Neural cell (in vitro differentiated cells): ENCODE results near the gene AFAP1L1. TPM values are rescaled to one million over a fixed set of nuclear protein-coding genes. Genes with fewer than 3 reads are reported as not detected.

ENCODE experiments used
- H2AFZ ChIP-seq: fragments of 200-600, 300-800 bp; sonication (generic), shearing (Covaris generic); 2 replicates; pipeline ENCODE4 v1.6.0; 2014; ENCODE audit warnings: low read depth, mild to moderate bottlenecking, antibody characterized with exemption, low read length, moderate library complexity
- H3F3A ChIP-seq: fragments of 200-600 bp; shearing (Covaris generic); 2 replicates; pipeline ENCODE4 v1.6.1; 2016; ENCODE audit warnings: mild to moderate bottlenecking, moderate library complexity, mixed read lengths, antibody characterized with exemption, low read length; ENCODE audit not compliant: insufficient read depth, poor library complexity, severe bottlenecking
- H3K27ac ChIP-seq: fragments of 200-600, 300-800 bp; sonication (generic), shearing (Covaris generic); 2 replicates; pipeline ENCODE4 v1.5.1; 2014; ENCODE audit warnings: mild to moderate bottlenecking, low read length, moderate library complexity
- H3K27me3 ChIP-seq: fragments of 300-800, 200-600 bp; sonication (generic), shearing (Covaris generic); 2 replicates; pipeline ENCODE4 v1.6.0; 2014; ENCODE audit warnings: mild to moderate bottlenecking, low read depth, low read length, moderate library complexity; ENCODE audit not compliant: insufficient read depth
- H3K36me3 ChIP-seq: fragments of 300-800, 200-600 bp; sonication (generic), shearing (Covaris generic); 2 replicates; pipeline ENCODE4 v1.5.1; 2014; ENCODE audit warnings: mild to moderate bottlenecking, antibody characterized with exemption, low read length, moderate library complexity; ENCODE audit not compliant: insufficient read depth
- H3K4me2 ChIP-seq: fragments of 300-800, 200-600 bp; sonication (generic), shearing (Covaris generic); 2 replicates; pipeline ENCODE4 v1.6.0; 2014; ENCODE audit warnings: mild to moderate bottlenecking, low read length
- H3K4me3 ChIP-seq: fragments of 300-800, 200-600 bp; sonication (generic), shearing (Covaris generic); 2 replicates; pipeline ENCODE4 v1.5.1; 2014; ENCODE audit warnings: mild to moderate bottlenecking, low read length, moderate library complexity
- H3K79me2 ChIP-seq: fragments of 200-600 bp; shearing (Covaris generic); replicated peaks from 2 replicates; pipeline ENCODE4 v1.6.0; 2014; ENCODE audit warnings: mild to moderate bottlenecking, low read length, moderate library complexity; ENCODE audit not compliant: insufficient read depth
- H3K9ac ChIP-seq: fragments of 300-800, 200-600 bp; sonication (generic), shearing (Covaris generic); 2 replicates; pipeline ENCODE4 v1.6.1; 2016; ENCODE audit warnings: mild to moderate bottlenecking, low read length, mixed read lengths
- H3K9me2 ChIP-seq: fragments of 200-600 bp; shearing (Covaris generic); 2 replicates; pipeline ENCODE4 v1.6.1; 2016; ENCODE audit warnings: mild to moderate bottlenecking, low read length, mixed read lengths; ENCODE audit not compliant: insufficient read depth
- H3K9me3 ChIP-seq: fragments of 200-600, 300-800 bp; sonication (generic), shearing (Covaris generic); 2 replicates; pipeline ENCODE4 v1.6.1; 2016; ENCODE audit warnings: mild to moderate bottlenecking, mixed run types, low read length, moderate library complexity, mixed read lengths
- H4K20me1 ChIP-seq: fragments of 200-600 bp; shearing (Covaris generic); 2 replicates; pipeline ENCODE4 v1.6.1; 2016; ENCODE audit warnings: mild to moderate bottlenecking, mixed run types; ENCODE audit not compliant: insufficient read depth
- EP300 ChIP-seq: fragments of 450-650 bp; conservative IDR thresholded peaks from 2 replicates; pipeline ENCODE4 v1.6.1; 2014; ENCODE audit warnings: antibody characterized with exemption, mild to moderate bottlenecking, moderate library complexity; ENCODE audit not compliant: poor library complexity, severe bottlenecking
- EZH2 ChIP-seq: fragments of 200-600, 300-800 bp; shearing (Covaris generic), sonication (generic); IDR thresholded peaks from 2 replicates; pipeline ENCODE4 v1.6.1; 2014; ENCODE audit warnings: antibody characterized with exemption, low read length, borderline replicate concordance, mild to moderate bottlenecking; ENCODE audit not compliant: insufficient read depth, poor library complexity, severe bottlenecking
- MXI1 ChIP-seq: fragments of 450-650 bp; conservative IDR thresholded peaks from 2 replicates; pipeline ENCODE4 v1.6.1; 2014; ENCODE audit warnings: antibody characterized with exemption, mild to moderate bottlenecking; ENCODE audit not compliant: poor library complexity, severe bottlenecking
- POLR2AphosphoS5 ChIP-seq: IDR thresholded peaks from 2 replicates; pipeline ENCODE4 v1.6.1; 2012
- RAD21 ChIP-seq: fragments of 450-650 bp; conservative IDR thresholded peaks from 2 replicates; pipeline ENCODE4 v1.6.1; 2014; ENCODE audit warnings: antibody characterized with exemption, mild to moderate bottlenecking, moderate library complexity
- REST ChIP-seq: IDR thresholded peaks from 2 replicates; pipeline ENCODE4 v1.6.1; 2012; ENCODE audit warnings: borderline replicate concordance
- SMC3 ChIP-seq: fragments of 450-650 bp; conservative IDR thresholded peaks from 2 replicates; pipeline ENCODE4 v1.6.1; 2014; ENCODE audit warnings: antibody characterized with exemption, mild to moderate bottlenecking, moderate library complexity; ENCODE audit not compliant: poor library complexity
- TAF1 ChIP-seq: IDR thresholded peaks from 2 replicates; pipeline ENCODE4 v1.6.1; 2012; ENCODE audit warnings: low read depth
- polyA plus RNA-seq: library from polyadenylated mRNA; depleted of rRNA; stranded (reverse); fragments of >200 nt; gene quantifications from 2 replicates; pipeline ENCODE4 v1.2.3, GENCODE V29; 2014
- TF ChIP-seq, protein P1 (sequence below): fragments of 450-650 bp; IDR thresholded peaks from 2 replicates; pipeline ENCODE4 v1.5.1; 2014; ENCODE audit warnings: antibody characterized with exemption, mild to moderate bottlenecking, moderate library complexity; ENCODE audit not compliant: poor library complexity, severe bottlenecking

The AFAP1L1 gene
- polyA plus RNA-seq, 1 donor from 2014 or later, result not detected

GRCh38 chr5:149387081-149387631, 115.5 kb downstream of the AFAP1L1 start:
- H3F3A ChIP-seq, result no peaks in the 10 kb centered on the region
- H3K79me2 ChIP-seq, result no peaks in the 10 kb centered on the region
- H3K9ac ChIP-seq, result no peak overlapping the region
- no peaks in the 10 kb centered on the region for H3K27me3 ChIP-seq
- H3K27ac ChIP-seq, result no peak overlapping the region
- no peaks in the 10 kb centered on the region for H4K20me1 ChIP-seq
- H3K4me2 ChIP-seq, result no peak overlapping the region
- no peak overlapping the region for H2AFZ ChIP-seq
- no peaks in the 10 kb centered on the region for H3K9me2 ChIP-seq
- no peaks in the 10 kb centered on the region for H3K9me3 ChIP-seq
- no peak overlapping the region for H3K4me3 ChIP-seq
- TF ChIP-seq EZH2, result no peak
- TF ChIP-seq TAF1, result no peak
- TF ChIP-seq, protein P1, sequence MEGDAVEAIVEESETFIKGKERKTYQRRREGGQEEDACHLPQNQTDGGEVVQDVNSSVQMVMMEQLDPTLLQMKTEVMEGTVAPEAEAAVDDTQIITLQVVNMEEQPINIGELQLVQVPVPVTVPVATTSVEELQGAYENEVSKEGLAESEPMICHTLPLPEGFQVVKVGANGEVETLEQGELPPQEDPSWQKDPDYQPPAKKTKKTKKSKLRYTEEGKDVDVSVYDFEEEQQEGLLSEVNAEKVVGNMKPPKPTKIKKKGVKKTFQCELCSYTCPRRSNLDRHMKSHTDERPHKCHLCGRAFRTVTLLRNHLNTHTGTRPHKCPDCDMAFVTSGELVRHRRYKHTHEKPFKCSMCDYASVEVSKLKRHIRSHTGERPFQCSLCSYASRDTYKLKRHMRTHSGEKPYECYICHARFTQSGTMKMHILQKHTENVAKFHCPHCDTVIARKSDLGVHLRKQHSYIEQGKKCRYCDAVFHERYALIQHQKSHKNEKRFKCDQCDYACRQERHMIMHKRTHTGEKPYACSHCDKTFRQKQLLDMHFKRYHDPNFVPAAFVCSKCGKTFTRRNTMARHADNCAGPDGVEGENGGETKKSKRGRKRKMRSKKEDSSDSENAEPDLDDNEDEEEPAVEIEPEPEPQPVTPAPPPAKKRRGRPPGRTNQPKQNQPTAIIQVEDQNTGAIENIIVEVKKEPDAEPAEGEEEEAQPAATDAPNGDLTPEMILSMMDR, result no peak
- TF ChIP-seq SMC3, result no peak
- TF ChIP-seq POLR2AphosphoS5, result no peak
- no peak for TF ChIP-seq RAD21
- no peak for TF ChIP-seq MXI1
- no peaks in the 10 kb centered on the region for H3K36me3 ChIP-seq

GRCh38 chr5:149387982-149388381, 116.3 kb downstream of the AFAP1L1 start:
- no peak overlapping the region for H3K4me2 ChIP-seq
- H4K20me1 ChIP-seq, result no peaks in the 10 kb centered on the region
- H2AFZ ChIP-seq, result no peak overlapping the region
- H3K27ac ChIP-seq, result no peak overlapping the region
- no peaks in the 10 kb centered on the region for H3K36me3 ChIP-seq
- no peak overlapping the region for H3K9ac ChIP-seq
- no peaks in the 10 kb centered on the region for H3K9me3 ChIP-seq
- no peaks in the 10 kb centered on the region for H3K9me2 ChIP-seq
- no peaks in the 10 kb centered on the region for H3K27me3 ChIP-seq
- TF ChIP-seq EP300 (no peak), REST (no peak), MXI1 (no peak), TAF1 (no peak), RAD21 (no peak), POLR2AphosphoS5 (no peak)
- H3K79me2 ChIP-seq, result no peaks in the 10 kb centered on the region
- H3K4me3 ChIP-seq, result no peak overlapping the region
- no peaks in the 10 kb centered on the region for H3F3A ChIP-seq
